Prostate gland (tissue), 2 donors: ENCODE data around the gene NECTIN1. TPM values are rescaled to one million over a fixed set of nuclear protein-coding genes. Genes with fewer than 3 reads are reported as not detected.

Experiments used
- DNase-seq: peaks from one replicate; pipeline ENCODE4 v3.0.0-alpha.2; 2019; ENCODE audit warnings: low spot score
- H3K27ac ChIP-seq, 2 donors: fragments of 200-600 bp; sonication (generic); 2 replicates each; pipeline ENCODE4 v1.5.1; 2017 to 2019
- H3K27me3 ChIP-seq: fragments of 200-600 bp; sonication (generic); replicated peaks from 2 replicates; pipeline ENCODE4 v1.5.1; 2019; ENCODE audit not compliant: insufficient read depth
- H3K36me3 ChIP-seq, 2 donors: fragments of 200-600 bp; sonication (generic); 1 replicate in 1 of 2; 2 replicates in 1 of 2; pipeline versions ENCODE4 v1.5.1 to v1.8.1; 2017 to 2019
- H3K4me1 ChIP-seq: fragments of 200-600 bp; sonication (generic); replicated peaks from 2 replicates; pipeline ENCODE4 v1.5.1; 2019
- H3K4me3 ChIP-seq, 2 donors: fragments of 200-600 bp; sonication (generic); 2 replicates each; pipeline ENCODE4 v1.5.1; 2017 to 2019
- H3K9me3 ChIP-seq: fragments of 200-600 bp; sonication (generic); 2 replicates; pipeline ENCODE4 v1.5.1; 2017
- CTCF ChIP-seq, 4 experiments: fragments of 200-600 bp in 2 of 4; fragments of 450-650 bp in 2 of 4; sonication (generic) in 2 of 4; IDR thresholded peaks; 1 replicate in 3 of 4; 2 replicates in 1 of 4; pipeline ENCODE4 v1.5.1; 2016 to 2019; ENCODE audit warnings: antibody characterized with exemption in 4 of 4, mild to moderate bottlenecking in 2 of 4, moderate library complexity in 2 of 4
- POLR2A ChIP-seq: fragments of 450-650 bp; IDR thresholded peaks from one replicate; pipeline ENCODE4 v1.6.1; 2016; ENCODE audit warnings: antibody characterized with exemption, mild to moderate bottlenecking
- POLR2AphosphoS5 ChIP-seq: sonication (generic); formaldehyde crosslinking; IDR thresholded peaks from one replicate; pipeline ENCODE4 v1.6.1; 2017; ENCODE audit warnings: antibody characterized with exemption
- WGBS: methylation state at CpG from one replicate; pipeline ENCODE4 v1.1.5; 2018; 5-methylcytosine and 5-hydroxymethylcytosine counted together
- intact Hi-C: fragments of 100-400 bp; cut with DNase I; formaldehyde crosslinking; loops from one replicate; pipeline ENCODE4 v1.14.2; 2022
- total RNA-seq, 2 donors: library from RNA; depleted of rRNA; stranded (reverse); fragments of >200 nt; gene quantifications; one replicate each; pipeline ENCODE4 v1.1.0, GENCODE V29; 2016

The NECTIN1 gene
- total RNA-seq, 2 donors from 2014 or later: 18.7 to 28.2 TPM

GRCh38 chr11:119712459-119713358, 16.3 kb downstream of the NECTIN1 start:
- H3K36me3 ChIP-seq: no peaks in the 10 kb centered on the region
- no peaks in the 10 kb centered on the region for H3K4me1 ChIP-seq
- H3K27ac ChIP-seq: no peak overlapping the region
- no peak overlapping the region for H3K4me3 ChIP-seq
- no peaks in the 10 kb centered on the region for H3K27me3 ChIP-seq
- H3K9me3 ChIP-seq: no peaks in the 10 kb centered on the region
- 73% methylated on average over 10 of the region's 10 CpGs for WGBS
- DNase-seq: no peak
- intact Hi-C loops: no loop called here
- no peak for TF ChIP-seq CTCF (IDR thresholded peaks at IDR 0.05)
- TF ChIP-seq POLR2AphosphoS5: no peak
- no peak for TF ChIP-seq POLR2A

GRCh38 chr11:119712006-119712405, 17.0 kb downstream of the NECTIN1 start:
- no peak for DNase-seq
- H3K27ac ChIP-seq: no peak overlapping the region
- no peaks in the 10 kb centered on the region for H3K27me3 ChIP-seq
- 57% methylated on average over 9 of the region's 9 CpGs for WGBS
- H3K4me1 ChIP-seq: no peaks in the 10 kb centered on the region
- H3K9me3 ChIP-seq: no peaks in the 10 kb centered on the region
- intact Hi-C loops: no loop called here
- H3K4me3 ChIP-seq: no peak overlapping the region
- TF ChIP-seq POLR2AphosphoS5 (no peak), POLR2A (no peak), CTCF (IDR thresholded peaks at IDR 0.05) (no peak)
- H3K36me3 ChIP-seq: no peaks in the 10 kb centered on the region

GRCh38 chr11:119711476-119711875, 17.5 kb downstream of the NECTIN1 start:
- Histone ChIP-seq H3K4me3 (no peak overlapping the region), H3K27me3 (no peaks in the 10 kb centered on the region), H3K4me1 (no peaks in the 10 kb centered on the region), H3K27ac (no peak overlapping the region), H3K9me3 (no peaks in the 10 kb centered on the region), H3K36me3 (no peaks in the 10 kb centered on the region)
- 47% methylated on average over 4 of the region's 4 CpGs for WGBS
- TF ChIP-seq POLR2AphosphoS5 (no peak), POLR2A (no peak), CTCF (IDR thresholded peaks at IDR 0.05) (no peak)
- intact Hi-C loops: no loop called here
- DNase-seq: no peak

- intact Hi-C loops: no loop called here
- Histone ChIP-seq H3K27me3 (no peaks in the 10 kb centered on the region), H3K4me1 (peaks cover 4% of the 10 kb centered on the region), H3K36me3 (no peaks in the 10 kb centered on the region), H3K9me3 (no peaks in the 10 kb centered on the region), H3K27ac (no peak overlapping the region), H3K4me3 (no peak overlapping the region)
- TF ChIP-seq POLR2AphosphoS5 (no peak), CTCF (IDR thresholded peaks at IDR 0.05) (no peak), POLR2A (no peak)
- WGBS: 94% methylated on average over 2 of the region's 2 CpGs
- DNase-seq: no peak
Measured at GRCh38 chr11:119710417-119710816, 18.6 kb downstream of the NECTIN1 start.
